Keratinocyte (primary cell): ENCODE data around the gene CUL3.

Experiments used
- CTCF ChIP-seq, 3 experiments: IDR thresholded peaks in 1 of 3; conservative IDR thresholded peaks in 1 of 3; optimal IDR thresholded peaks in 1 of 3; 2 replicates in 2 of 3; 3 replicates in 1 of 3; pipeline versions ENCODE3 to v1.5.1; 2011; ENCODE audit warnings: low read length in 3 of 3, mild to moderate bottlenecking in 3 of 3, moderate library complexity in 2 of 3, control low read depth in 1 of 3, inconsistent platforms in 1 of 3; ENCODE audit not compliant: insufficient read depth in 2 of 3; ENCODE audit errors: extremely low read depth in 1 of 3
- EZH2 ChIP-seq: IDR thresholded peaks from one replicate; pipeline ENCODE4 v1.6.1; 2012; ENCODE audit warnings: inconsistent platforms, mild to moderate bottlenecking, low read length, moderate library complexity

GRCh38 chr2:224523626-224524577 lies 61.3 kb downstream of the CUL3 start:
- TF ChIP-seq CTCF (optimal IDR thresholded peaks at IDR 0.05 in 1 of 3, IDR thresholded peaks at IDR 0.05 in 1 of 3, conservative IDR thresholded peaks at IDR 0.05 in 1 of 3; ENCODE audit: extremely low read depth in 1 of 3, insufficient read depth in 2 of 3, low read length in 3 of 3) (no peak), EZH2 (no peak)
